ENCODE measurements around the gene CAPZB.
A peak's percentile ranks its signal among the peaks of the same experiment; 100 is the strongest.

Gene CAPZB

GRCh38 chr1:19374083-19374801, 111.1 kb downstream of the CAPZB start:
- TF ChIP-seq OSR1 (CRISPR knock-in tag; IDR thresholded peaks at IDR 0.05), result no peak
- no peak for TF ChIP-seq CSRNP3 (CRISPR knock-in tag; IDR thresholded peaks at IDR 0.05)
- TF ChIP-seq ZFP3 (CRISPR knock-in tag; IDR thresholded peaks at IDR 0.05), result no peak
- TF ChIP-seq ARNTL (CRISPR knock-in tag; IDR thresholded peaks at IDR 0.05; ENCODE audit: borderline replicate concordance, low read depth), result no peak
- no peak for TF ChIP-seq ZC3H10 (CRISPR knock-in tag; IDR thresholded peaks at IDR 0.05)
- no peak for TF ChIP-seq SNAI2 (CRISPR knock-in tag; IDR thresholded peaks at IDR 0.05)
- no peak for TF ChIP-seq TSHZ2 (CRISPR knock-in tag; IDR thresholded peaks at IDR 0.05)
- TF ChIP-seq ZFP30 (CRISPR knock-in tag; IDR thresholded peaks at IDR 0.05), result no peak
- TF ChIP-seq POU6F1 (CRISPR knock-in tag; IDR thresholded peaks at IDR 0.05; ENCODE audit: borderline replicate concordance, low read depth), result no peak
- no peak for TF ChIP-seq TCF4 (CRISPR knock-in tag; IDR thresholded peaks at IDR 0.05; ENCODE audit: borderline replicate concordance)
- no peak for TF ChIP-seq ZNF565 (CRISPR knock-in tag; conservative IDR thresholded peaks at IDR 0.05; ENCODE audit: low read depth)
- TF ChIP-seq ZNF70 (CRISPR knock-in tag; IDR thresholded peaks at IDR 0.05), result no peak
- TF ChIP-seq CREB5 (CRISPR knock-in tag; IDR thresholded peaks at IDR 0.05; ENCODE audit: low read depth), result no peak
- no peak for TF ChIP-seq RARB (CRISPR knock-in tag; IDR thresholded peaks at IDR 0.05)
- TF ChIP-seq PATZ1 (CRISPR knock-in tag; IDR thresholded peaks at IDR 0.05; ENCODE audit: borderline replicate concordance), result no peak
- ATAC-seq, result no peak

- peak; percentile 29 for ATAC-seq
- TF ChIP-seq ZNF70 (CRISPR knock-in tag; IDR thresholded peaks at IDR 0.05) (no peak), SNAI2 (CRISPR knock-in tag; IDR thresholded peaks at IDR 0.05) (no peak), OSR1 (CRISPR knock-in tag; IDR thresholded peaks at IDR 0.05) (no peak), GLIS3 (CRISPR knock-in tag; IDR thresholded peaks at IDR 0.05) (no peak), PATZ1 (CRISPR knock-in tag; IDR thresholded peaks at IDR 0.05; ENCODE audit: borderline replicate concordance) (no peak), TCF4 (CRISPR knock-in tag; IDR thresholded peaks at IDR 0.05; ENCODE audit: borderline replicate concordance) (no peak), ZFP30 (CRISPR knock-in tag; IDR thresholded peaks at IDR 0.05) (no peak), ZNF565 (CRISPR knock-in tag; conservative IDR thresholded peaks at IDR 0.05; ENCODE audit: low read depth) (no peak), RARB (CRISPR knock-in tag; IDR thresholded peaks at IDR 0.05) (no peak), CSDC2 (CRISPR knock-in tag; IDR thresholded peaks at IDR 0.05) (no peak), ARNTL (CRISPR knock-in tag; IDR thresholded peaks at IDR 0.05; ENCODE audit: borderline replicate concordance, low read depth) (no peak), ESRRG (CRISPR knock-in tag; IDR thresholded peaks at IDR 0.05) (no peak), PPARA (CRISPR knock-in tag; IDR thresholded peaks at IDR 0.05; ENCODE audit: borderline replicate concordance) (no peak), POU6F1 (CRISPR knock-in tag; IDR thresholded peaks at IDR 0.05; ENCODE audit: borderline replicate concordance, low read depth) (no peak), ISL1 (CRISPR knock-in tag; IDR thresholded peaks at IDR 0.05) (no peak), ZC3H10 (CRISPR knock-in tag; IDR thresholded peaks at IDR 0.05) (no peak)
Observed at GRCh38 chr1:19373211-19374082, 111.9 kb downstream of the CAPZB start.

All from SK-N-SH treated with all-trans-retinoic acid at 6 μM for 48 hours (cell line).